C4-2B (cell line): Measurements from ENCODE around the gene TMCC1.
"Not testable (repeated sequence)": the region's sequence is repeated elsewhere in the genome, so short reads cannot be mapped to it uniquely, and the experiment has no call there.

Experiments used
- H3K27ac ChIP-seq: fragments of 450-650 bp; 2 replicates; pipeline ENCODE4 v1.5.1; 2017
- CTCF ChIP-seq: fragments of 450-650 bp; conservative IDR thresholded peaks from 2 replicates; pipeline ENCODE4 v1.5.1; 2017; ENCODE audit warnings: mild to moderate bottlenecking
- ZFX ChIP-seq: fragments of 450-650 bp; IDR thresholded peaks from 2 replicates; pipeline ENCODE4 v1.6.1; 2017

The TMCC1 gene

GRCh38 chr3:129756871-129757270 lies 136.6 kb downstream of the TMCC1 start:
- no peak for TF ChIP-seq CTCF
- TF ChIP-seq ZFX, result no peak
- no peak overlapping the region for H3K27ac ChIP-seq

GRCh38 chr3:129751105-129751504 lies 142.4 kb downstream of the TMCC1 start:
- H3K27ac ChIP-seq, result not testable (repeated sequence)

GRCh38 chr3:129749692-129750091 lies 143.8 kb downstream of the TMCC1 start:
- TF ChIP-seq CTCF (no peak), ZFX (no peak)
- H3K27ac ChIP-seq, result no peak overlapping the region

GRCh38 chr3:129747992-129748391 lies 145.5 kb downstream of the TMCC1 start:
- H3K27ac ChIP-seq, result no peak overlapping the region
- no peak for TF ChIP-seq ZFX
- no peak for TF ChIP-seq CTCF

GRCh38 chr3:129747136-129747535 lies 146.4 kb downstream of the TMCC1 start:
- TF ChIP-seq CTCF (no peak), ZFX (no peak)

GRCh38 chr3:129746629-129747028 lies 146.9 kb downstream of the TMCC1 start:
- TF ChIP-seq ZFX (no peak), CTCF (no peak)
- no peak overlapping the region for H3K27ac ChIP-seq

More at GRCh38 chr3:129747136-129747535, 146.4 kb downstream of the TMCC1 start:
- H3K27ac ChIP-seq, result no peak overlapping the region

- TF ChIP-seq ZFX (no peak), CTCF (no peak)
- H3K27ac ChIP-seq, result no peak overlapping the region
Measured at GRCh38 chr3:129745253-129745652, 148.3 kb downstream of the TMCC1 start.

- no peak overlapping the region for H3K27ac ChIP-seq
- TF ChIP-seq CTCF (no peak), ZFX (no peak)
Measured at GRCh38 chr3:129741794-129742193, 151.7 kb downstream of the TMCC1 start.
